Hindlimb muscle (tissue), 1 donor: ENCODE data around the gene CHST15. TPM values are rescaled to one million over a fixed set of nuclear protein-coding genes. Genes with fewer than 3 reads are reported as not detected.
"Not testable (repeated sequence)": the region's sequence is repeated elsewhere in the genome, so short reads cannot be mapped to it uniquely, and the experiment has no call there.

Source experiments
- DNase-seq: peaks from one replicate; pipeline ENCODE4 v3.0.0-alpha.2; 2013
- polyA plus RNA-seq: library from polyadenylated mRNA; unstranded; fragments of 120-200 nt; gene quantifications from one replicate; pipeline ENCODE4 v1.2.1, GENCODE V29; 2013; ENCODE audit not compliant: insufficient read length

Gene CHST15
- polyA plus RNA-seq, 1 donor, result 15.3 TPM

GRCh38 chr10:124098575-124098974 is 5.2 kb upstream of the CHST15 start:
- DNase-seq, result no peak

DNA sequence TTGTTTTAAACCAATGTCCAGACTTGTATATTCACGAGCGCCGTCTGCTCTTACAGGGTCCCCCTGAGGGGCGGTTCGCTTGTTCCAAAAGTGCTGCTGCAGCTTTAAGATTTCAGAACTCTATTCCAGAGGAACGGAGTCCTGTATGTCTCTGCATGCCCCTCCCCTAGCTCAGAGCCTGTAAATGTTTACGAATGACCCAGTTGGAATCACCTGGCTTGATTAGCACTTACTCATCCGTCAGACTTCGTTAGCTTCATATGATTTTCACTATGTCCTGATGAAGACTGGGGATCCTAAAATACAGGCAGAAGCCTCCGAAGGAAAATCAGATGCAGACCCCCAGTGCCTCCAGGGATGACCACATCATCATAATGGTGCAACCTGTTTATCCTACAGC is 4.5 kb upstream of the CHST15 start:
- no peak for DNase-seq

GRCh38 chr10:124096494-124096893 is 3.1 kb upstream of the CHST15 start:
- DNase-seq, result no peak

GRCh38 chr10:124095801-124096200 is 2.4 kb upstream of the CHST15 start:
- not testable (repeated sequence) for DNase-seq

- no peak for DNase-seq
Observed at GRCh38 chr10:124095096-124095495, 1.7 kb upstream of the CHST15 start.

DNA sequence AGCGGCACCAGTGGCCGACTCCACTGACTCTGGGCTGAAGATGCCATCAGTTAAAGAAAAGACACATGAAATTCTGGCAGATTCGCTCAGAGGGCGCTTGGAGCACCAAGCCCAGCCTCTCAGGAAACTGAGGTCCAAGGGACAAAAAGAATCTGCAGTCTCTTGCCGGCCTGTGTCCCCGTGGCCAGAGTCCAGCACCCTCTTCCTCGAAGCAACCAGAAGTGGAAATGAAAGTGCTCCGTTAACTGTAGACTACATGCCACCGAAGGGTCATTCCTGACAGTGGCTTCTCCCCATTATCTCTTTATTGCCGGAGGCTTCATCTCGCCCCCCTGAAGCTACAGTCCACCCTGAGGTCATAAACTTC is 1.0 kb upstream of the CHST15 start:
- DNase-seq, result no peak

- not testable (repeated sequence) for DNase-seq
Observed at GRCh38 chr10:124093774-124094418, 498 bp upstream of the CHST15 start.

- DNase-seq, result peak; percentile 54
Observed at GRCh38 chr10:124092250-124092859, 1.0 kb downstream of the CHST15 start.

DNA sequence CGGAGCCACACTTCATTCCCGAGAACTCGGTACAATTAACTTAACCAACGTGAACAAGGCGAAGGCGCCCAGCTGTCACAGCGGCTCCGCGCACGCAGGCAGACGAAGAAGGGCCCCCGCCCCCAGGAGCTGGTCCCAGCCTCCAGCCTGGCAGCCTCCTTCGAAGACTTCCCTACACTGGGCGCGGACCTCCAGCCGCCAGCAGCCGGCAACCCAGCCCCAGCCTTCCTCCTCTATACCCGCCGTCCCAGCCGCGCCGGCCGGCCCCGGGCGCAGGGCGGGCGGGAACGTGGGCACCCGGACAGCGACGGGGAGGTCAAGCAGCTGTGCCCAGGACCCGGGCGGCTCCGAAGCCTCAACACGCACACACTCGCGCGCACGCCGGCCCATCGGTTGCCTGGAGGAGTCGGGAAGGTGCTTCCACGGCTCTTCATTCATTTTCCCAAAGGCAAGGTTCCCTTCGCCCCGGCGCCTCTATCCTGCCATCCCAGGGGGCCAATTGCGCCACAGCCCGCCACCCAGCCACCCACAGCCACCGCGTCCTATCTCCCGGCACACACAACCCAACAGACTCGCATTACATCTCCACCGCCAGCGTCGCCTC is 1.6 kb downstream of the CHST15 start:
- DNase-seq, result no peak

DNA sequence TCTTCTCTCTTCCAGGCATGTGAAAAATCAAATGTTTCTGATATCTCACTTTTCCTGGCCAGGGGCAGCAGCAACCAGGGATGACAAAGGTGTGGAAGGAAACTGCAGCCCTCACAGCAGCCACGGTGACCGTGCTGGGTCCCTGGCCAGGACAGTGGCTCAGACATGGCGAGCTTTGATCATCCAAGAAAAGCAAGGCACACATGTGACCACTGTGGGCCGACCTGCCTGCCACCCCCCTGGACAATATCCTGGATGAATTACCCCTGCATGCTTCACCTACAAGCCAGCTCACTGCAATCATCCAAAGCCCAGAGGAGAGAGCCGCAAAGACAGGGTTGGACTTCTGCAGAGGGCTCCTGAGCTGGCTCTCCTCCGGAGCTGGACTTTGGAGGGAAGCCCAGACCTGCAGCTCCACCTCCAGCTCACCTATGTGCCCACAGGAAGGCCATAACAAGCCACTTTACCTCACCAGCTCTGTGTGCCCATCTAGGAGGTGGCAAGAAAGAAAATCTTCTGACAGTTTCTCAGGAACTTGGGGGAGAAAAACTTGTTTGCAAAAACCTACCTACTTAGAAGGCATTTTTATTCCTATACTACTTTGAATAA is 2.7 kb downstream of the CHST15 start:
- DNase-seq, result no peak

DNA sequence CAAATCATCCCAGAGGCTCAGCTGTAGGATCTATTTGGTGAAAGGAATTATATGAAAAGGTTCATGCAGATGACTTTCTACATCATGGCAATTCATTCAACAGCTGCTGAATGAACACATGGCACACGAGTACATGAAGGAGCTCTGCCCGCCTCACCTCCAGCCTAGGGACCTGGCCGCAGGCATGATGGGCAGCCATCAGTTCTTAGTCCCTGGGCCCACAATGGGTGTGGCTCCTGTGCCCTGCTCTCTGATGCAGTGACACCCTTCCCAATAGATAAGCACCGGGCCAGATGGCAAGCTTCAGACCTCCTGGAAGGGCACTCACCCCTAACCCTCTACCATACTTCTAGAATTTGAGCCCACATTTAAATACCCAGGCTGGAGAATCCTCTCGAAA is 3.5 kb downstream of the CHST15 start:
- DNase-seq, result no peak

- DNase-seq, result no peak
Observed at GRCh38 chr10:124088915-124089314, 4.5 kb downstream of the CHST15 start.

GRCh38 chr10:124087672-124088634 is 5.4 kb downstream of the CHST15 start:
- DNase-seq, result no peak

DNA sequence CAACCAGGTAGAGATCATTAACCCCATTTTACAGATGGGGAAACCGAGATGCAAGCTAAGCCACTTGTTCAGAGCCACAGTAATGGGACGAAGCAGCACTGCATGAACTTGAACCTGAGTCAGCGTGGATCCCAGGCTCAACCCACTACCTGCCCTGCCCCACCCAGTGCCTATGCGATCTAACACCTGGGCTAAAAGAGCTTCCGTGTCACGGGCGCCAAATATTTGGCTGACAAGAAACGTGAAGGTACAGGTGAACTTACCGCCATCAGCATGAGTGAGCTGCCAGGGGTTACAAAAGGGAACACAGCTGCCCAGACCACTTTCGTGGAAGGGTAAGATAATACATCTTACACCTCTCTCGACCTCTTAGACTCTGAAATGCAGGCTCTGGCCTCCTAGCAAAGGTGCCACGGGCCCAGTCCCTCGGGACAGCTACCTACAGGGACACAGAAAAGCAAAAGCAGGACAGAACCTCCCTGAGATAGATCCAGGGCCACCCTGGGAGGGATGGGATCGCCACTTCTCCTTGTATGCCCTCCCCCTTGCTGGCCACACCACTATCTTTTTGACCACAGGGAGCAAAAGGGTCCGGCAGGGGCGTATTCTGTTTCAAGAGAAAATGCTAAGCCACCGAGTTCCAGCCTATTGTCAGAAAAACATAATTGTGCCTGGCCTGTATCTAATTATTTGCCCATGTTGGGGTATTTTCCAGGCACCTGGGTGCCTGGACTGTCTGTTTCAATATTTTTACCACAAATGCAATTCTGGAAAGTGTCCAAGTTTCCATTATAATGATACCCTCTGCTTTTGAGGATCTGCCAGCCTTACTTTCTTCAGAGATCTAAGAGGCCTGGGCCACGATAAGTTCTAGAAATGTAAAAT is 6.4 kb downstream of the CHST15 start:
- DNase-seq, result no peak

GRCh38 chr10:124086097-124086710 is 7.2 kb downstream of the CHST15 start:
- no peak for DNase-seq

- no peak for DNase-seq
Observed at GRCh38 chr10:124085680-124086079, 7.7 kb downstream of the CHST15 start.

DNA sequence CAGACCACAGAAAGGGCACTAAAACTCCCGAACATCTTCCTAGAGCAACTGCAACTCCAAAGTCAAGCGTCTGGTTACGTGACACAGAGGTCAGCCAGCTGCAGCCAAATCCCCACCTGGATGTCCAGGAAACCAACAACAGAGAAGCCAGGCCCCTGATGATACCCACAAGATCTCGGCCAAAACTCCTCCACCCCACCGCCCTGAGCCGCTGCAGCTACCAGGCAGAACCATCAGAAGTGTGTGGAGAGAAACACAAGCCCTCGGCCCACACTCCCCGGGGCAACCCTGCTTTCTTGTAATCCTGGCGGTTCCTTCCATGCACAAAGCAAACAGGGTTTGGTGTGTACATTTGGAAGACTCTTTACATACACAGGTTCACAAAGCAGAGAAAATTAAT is 8.7 kb downstream of the CHST15 start:
- DNase-seq, result no peak

DNA sequence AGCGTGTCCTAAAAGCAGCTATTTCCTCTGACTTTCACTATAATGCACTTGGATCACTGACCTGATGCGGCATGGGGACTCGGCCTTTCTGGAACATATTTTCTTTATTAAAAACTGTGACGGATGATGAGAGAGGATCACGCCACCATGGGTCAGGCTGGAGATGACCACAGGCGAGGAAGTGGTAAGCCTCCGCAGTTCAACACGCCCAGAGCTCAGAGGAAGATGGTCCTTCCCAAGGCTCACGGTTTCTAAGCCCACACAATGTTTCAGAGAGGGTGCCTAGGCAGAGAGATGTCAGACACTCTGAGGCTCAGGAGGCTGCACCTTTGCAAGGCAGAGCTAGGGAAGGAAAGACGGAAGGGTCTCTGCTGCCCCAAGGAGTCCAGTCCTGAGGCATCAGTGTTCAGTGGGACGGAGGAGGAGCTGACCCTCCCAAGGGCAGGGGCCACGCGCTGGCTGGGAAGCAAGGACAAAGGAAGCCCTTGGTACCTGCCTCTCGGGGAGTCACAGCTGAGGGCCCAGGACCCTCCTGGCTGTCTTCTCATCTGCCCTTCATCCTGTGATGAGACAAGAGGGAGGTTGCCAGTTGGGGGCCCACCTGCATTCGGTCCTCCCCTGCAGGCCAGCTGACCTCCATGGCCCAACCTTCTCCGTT is 9.5 kb downstream of the CHST15 start:
- DNase-seq, result no peak

DNA sequence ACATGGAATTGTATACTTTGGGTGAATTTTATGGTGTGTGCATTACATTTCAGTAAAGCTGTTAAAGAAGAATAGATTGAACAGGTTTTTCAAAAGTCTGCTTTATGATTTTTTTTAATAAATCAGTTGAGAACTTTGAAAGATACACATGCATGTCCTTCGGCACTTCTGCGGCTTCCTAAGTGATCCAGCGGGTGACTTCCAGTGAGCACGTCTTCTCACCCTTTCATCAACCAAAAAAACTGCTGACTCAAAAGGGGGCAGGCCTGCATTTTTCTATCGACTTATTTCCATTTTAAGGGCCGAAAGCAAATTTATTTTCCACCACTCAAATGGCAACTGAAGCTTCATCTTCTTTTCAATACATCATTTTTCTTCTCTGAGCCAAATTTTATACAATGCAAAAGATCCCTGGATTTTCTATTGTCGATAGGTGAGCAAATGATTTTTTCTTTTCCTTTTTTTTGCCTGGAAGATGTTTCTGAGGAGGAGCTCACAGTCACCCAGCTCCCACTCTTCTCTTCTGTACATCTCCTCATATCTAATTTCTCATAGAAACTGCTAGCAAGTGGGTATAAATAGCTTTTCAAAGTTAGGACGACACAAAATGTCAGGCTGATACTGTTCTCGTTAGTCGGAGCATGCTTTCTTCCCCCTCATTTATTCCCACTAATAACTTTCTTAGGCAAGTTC is 10.2 kb downstream of the CHST15 start:
- DNase-seq, result no peak

- DNase-seq, result no peak
Observed at GRCh38 chr10:124082555-124082954, 10.8 kb downstream of the CHST15 start.
